ENCODE data around the gene CLASP1. TPM values are rescaled to one million over a fixed set of nuclear protein-coding genes. Genes with fewer than 3 reads are reported as not detected.
"Not testable (repeated sequence)": the region's sequence is repeated elsewhere in the genome, so short reads cannot be mapped to it uniquely, and the experiment has no call there.

Gene CLASP1
- total RNA-seq, 4 donors from 2014 or later = 14.1 to 110 (median 55.9) TPM

DNA sequence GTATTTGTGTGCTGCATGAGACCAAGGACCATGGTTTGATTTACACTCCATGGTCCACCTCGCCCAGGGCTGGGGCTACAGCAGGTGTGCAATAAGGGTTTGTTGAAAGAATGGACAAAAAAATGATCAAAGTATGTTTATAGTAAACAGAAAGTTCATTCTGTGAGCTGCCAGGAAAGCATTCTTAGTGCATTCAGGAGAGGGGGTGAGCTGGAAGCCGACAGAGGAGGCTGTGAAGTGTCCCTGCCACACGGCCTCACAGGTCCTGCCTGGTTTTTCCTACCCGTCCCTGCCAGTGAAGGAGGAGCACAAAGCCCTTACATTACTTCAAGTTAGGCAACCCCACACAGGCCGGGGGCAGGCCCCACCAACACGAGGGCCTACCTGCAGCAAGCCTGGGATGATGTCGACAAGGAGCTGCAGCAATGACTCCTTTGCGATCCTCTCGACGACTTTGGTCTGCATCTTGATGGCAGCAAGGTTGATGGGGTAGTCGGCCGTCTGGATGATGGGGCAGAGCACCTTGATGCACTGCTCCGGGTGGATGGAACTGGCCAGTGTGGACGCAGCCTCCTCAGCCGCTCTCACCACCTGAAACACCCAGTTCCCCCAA, 301.0 kb downstream of the CLASP1 start:
- no peaks in the 10 kb centered on the region for H3K36me3 ChIP-seq
- intact Hi-C loops (cut with DNase I; ENCODE audit: low total_unique reads) = no loop called here

DNA sequence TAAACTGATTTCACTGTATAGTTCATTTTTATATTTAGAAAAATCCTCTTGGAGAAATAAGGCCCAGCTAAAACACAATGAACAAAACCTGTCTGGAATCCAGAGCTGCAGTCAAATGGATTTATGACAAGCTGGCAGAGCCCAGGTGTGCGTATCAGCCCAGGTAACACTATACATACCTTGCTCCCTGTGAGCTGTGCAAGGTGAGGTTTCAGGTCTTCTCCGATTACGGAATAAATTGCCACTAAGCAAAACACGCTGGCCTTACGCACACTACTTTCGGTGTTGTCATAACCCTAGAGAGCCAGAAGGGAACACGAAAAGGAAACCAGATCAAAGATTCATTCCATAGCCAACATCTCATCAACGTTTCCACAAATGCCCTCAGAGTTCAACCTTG, 302.4 kb downstream of the CLASP1 start:
- Histone ChIP-seq H3K9me3 (no peaks in the 10 kb centered on the region), H3K4me1 (no peaks in the 10 kb centered on the region), H3K4me3 (no peak overlapping the region), H3K27ac (no peak overlapping the region), H3K27me3 (no peaks in the 10 kb centered on the region), H3K36me3 (no peaks in the 10 kb centered on the region)
- no peak for TF ChIP-seq POLR2A (IDR thresholded peaks at IDR 0.05)
- TF ChIP-seq, protein P1, sequence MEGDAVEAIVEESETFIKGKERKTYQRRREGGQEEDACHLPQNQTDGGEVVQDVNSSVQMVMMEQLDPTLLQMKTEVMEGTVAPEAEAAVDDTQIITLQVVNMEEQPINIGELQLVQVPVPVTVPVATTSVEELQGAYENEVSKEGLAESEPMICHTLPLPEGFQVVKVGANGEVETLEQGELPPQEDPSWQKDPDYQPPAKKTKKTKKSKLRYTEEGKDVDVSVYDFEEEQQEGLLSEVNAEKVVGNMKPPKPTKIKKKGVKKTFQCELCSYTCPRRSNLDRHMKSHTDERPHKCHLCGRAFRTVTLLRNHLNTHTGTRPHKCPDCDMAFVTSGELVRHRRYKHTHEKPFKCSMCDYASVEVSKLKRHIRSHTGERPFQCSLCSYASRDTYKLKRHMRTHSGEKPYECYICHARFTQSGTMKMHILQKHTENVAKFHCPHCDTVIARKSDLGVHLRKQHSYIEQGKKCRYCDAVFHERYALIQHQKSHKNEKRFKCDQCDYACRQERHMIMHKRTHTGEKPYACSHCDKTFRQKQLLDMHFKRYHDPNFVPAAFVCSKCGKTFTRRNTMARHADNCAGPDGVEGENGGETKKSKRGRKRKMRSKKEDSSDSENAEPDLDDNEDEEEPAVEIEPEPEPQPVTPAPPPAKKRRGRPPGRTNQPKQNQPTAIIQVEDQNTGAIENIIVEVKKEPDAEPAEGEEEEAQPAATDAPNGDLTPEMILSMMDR (IDR thresholded peaks at IDR 0.05) = no peak
- DNase-seq = no peak
- intact Hi-C loops (cut with DNase I; ENCODE audit: low total_unique reads) = no loop called here

More for the DNA sequence above, 301.0 kb downstream of the CLASP1 start:
- Histone ChIP-seq H3K9me3 (no peaks in the 10 kb centered on the region), H3K27ac (no peak overlapping the region), H3K4me1 (no peaks in the 10 kb centered on the region), H3K27me3 (no peaks in the 10 kb centered on the region), H3K4me3 (no peak overlapping the region)
- no peak for DNase-seq
- TF ChIP-seq, protein P1 (IDR thresholded peaks at IDR 0.05) = no peak
- TF ChIP-seq POLR2A (IDR thresholded peaks at IDR 0.05) = no peak

DNA sequence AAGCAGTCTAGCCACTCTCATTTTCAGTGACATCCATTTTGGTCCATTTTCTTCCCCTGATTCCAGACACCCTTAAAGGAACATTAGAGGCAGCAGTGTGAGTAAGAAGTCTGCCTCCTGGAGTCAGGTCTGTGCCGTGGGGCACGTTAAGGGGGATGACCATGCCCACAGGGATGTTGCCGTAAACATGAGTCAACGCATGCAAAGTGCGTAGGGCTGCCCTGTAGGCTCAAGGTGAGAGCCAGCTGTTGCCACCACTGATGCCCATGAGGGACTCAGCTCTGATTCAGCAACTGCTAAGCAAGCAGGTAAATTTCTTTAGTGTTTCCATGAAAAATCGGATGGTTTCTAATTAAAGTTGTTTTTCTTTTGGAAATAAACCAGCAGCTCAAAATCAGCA, 302.9 kb downstream of the CLASP1 start:
- Histone ChIP-seq H3K4me1 (no peaks in the 10 kb centered on the region), H3K27me3 (no peaks in the 10 kb centered on the region), H3K27ac (no peak overlapping the region), H3K36me3 (no peaks in the 10 kb centered on the region), H3K4me3 (no peak overlapping the region), H3K9me3 (no peaks in the 10 kb centered on the region)
- no peak for TF ChIP-seq POLR2A (IDR thresholded peaks at IDR 0.05)
- TF ChIP-seq, protein P1 (IDR thresholded peaks at IDR 0.05) = no peak
- DNase-seq = no peak
- intact Hi-C loops (cut with DNase I; ENCODE audit: low total_unique reads) = no loop called here

DNA sequence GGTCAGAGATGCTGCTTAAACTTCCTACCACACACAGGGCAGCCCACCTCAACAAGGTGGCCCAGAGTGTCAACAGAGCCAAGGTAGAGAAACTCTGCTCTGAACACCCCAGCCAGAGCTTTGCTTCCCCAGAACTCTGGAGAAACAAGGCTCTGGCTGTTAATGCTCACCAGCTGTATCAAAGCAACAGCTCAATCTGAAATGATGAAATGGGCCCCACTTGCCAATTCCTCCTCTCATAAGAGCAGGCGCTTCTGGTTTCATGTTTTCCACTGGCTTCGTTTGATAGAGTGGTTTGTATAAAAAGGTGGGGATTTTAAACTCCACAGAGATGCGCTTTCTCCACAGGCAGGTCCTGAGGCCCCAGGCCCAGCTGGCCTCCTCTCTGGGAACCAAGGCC, 303.4 kb downstream of the CLASP1 start:
- Histone ChIP-seq H3K4me3 (no peak overlapping the region), H3K36me3 (no peaks in the 10 kb centered on the region), H3K27me3 (no peaks in the 10 kb centered on the region), H3K4me1 (no peaks in the 10 kb centered on the region), H3K27ac (no peak overlapping the region), H3K9me3 (no peaks in the 10 kb centered on the region)
- TF ChIP-seq, protein P1 (IDR thresholded peaks at IDR 0.05) = no peak
- TF ChIP-seq POLR2A (IDR thresholded peaks at IDR 0.05) = no peak
- DNase-seq = no peak
- intact Hi-C loops (cut with DNase I; ENCODE audit: low total_unique reads) = no loop called here

DNA sequence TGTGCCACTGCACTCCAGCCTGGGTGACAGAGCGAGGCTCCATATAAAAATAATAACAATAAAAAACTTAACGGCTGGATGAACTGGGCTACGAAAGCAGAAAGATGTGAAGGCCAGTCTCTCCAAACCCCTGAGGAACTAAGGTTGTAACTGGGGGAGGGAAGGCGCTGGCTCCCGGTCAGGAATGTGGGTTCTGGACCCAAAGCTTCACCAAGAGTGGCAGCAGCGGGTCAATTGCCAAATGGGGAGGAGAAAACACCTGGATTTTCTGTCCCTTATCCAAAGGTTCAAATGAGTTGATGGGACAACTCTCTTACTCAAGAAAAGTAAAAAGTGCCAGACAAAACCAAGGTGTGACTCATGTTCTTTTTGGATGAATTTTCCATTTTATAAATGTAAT, 304.2 kb downstream of the CLASP1 start:
- no peaks in the 10 kb centered on the region for H3K9me3 ChIP-seq
- no peak for DNase-seq
- intact Hi-C loops (cut with DNase I; ENCODE audit: low total_unique reads) = no loop called here
- no peaks in the 10 kb centered on the region for H3K36me3 ChIP-seq
- H3K4me3 ChIP-seq = no peak overlapping the region
- H3K27me3 ChIP-seq = no peaks in the 10 kb centered on the region
- TF ChIP-seq POLR2A (IDR thresholded peaks at IDR 0.05) = no peak
- TF ChIP-seq, protein P1 (IDR thresholded peaks at IDR 0.05) = no peak
- H3K27ac ChIP-seq = no peak overlapping the region
- H3K4me1 ChIP-seq = no peaks in the 10 kb centered on the region

DNA sequence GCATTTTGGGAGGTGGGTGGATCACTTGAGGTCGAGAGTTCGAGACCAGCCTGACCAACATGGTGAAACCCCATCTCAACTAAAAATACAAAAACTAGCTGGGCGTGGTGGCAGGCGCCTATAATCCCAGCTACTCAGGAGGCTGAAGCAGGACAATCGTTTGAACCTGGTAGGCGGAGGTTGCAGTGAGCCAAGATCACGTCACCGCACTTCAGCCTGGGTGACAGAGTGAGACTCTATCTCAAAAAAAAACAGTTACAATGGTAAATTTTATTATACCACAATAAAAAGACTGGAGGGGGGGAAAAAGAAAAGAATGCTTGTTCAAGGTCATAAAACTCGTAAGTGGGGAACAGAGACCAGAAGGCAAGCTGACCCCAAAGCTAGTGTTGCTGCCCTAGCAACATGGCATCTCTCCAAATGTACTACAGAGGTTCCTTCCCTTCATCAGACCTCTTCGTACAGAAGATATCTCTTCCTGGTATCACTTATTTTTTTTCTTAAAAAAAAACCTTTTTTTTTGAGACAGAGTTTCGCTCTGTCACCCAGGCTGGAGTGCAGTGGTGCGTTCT, 305.3 kb downstream of the CLASP1 start:
- H3K4me3 ChIP-seq; intact Hi-C loops (cut with DNase I; ENCODE audit: low total_unique reads); H3K4me1 ChIP-seq; DNase-seq; H3K9me3 ChIP-seq; H3K27me3 ChIP-seq; H3K27ac ChIP-seq; H3K36me3 ChIP-seq: not testable (repeated sequence)
